Prostate gland (tissue), 2 donors: Measurements from ENCODE around the gene FAM135A.

Experiments used
- CTCF ChIP-seq, 4 experiments: fragments of 200-600 bp in 2 of 4; fragments of 450-650 bp in 2 of 4; sonication (generic) in 2 of 4; IDR thresholded peaks; 1 replicate in 3 of 4; 2 replicates in 1 of 4; pipeline ENCODE4 v1.5.1; 2016 to 2019; ENCODE audit warnings: antibody characterized with exemption in 4 of 4, mild to moderate bottlenecking in 2 of 4, moderate library complexity in 2 of 4
- POLR2A ChIP-seq: fragments of 450-650 bp; IDR thresholded peaks from one replicate; pipeline ENCODE4 v1.6.1; 2016; ENCODE audit warnings: antibody characterized with exemption, mild to moderate bottlenecking

DNA sequence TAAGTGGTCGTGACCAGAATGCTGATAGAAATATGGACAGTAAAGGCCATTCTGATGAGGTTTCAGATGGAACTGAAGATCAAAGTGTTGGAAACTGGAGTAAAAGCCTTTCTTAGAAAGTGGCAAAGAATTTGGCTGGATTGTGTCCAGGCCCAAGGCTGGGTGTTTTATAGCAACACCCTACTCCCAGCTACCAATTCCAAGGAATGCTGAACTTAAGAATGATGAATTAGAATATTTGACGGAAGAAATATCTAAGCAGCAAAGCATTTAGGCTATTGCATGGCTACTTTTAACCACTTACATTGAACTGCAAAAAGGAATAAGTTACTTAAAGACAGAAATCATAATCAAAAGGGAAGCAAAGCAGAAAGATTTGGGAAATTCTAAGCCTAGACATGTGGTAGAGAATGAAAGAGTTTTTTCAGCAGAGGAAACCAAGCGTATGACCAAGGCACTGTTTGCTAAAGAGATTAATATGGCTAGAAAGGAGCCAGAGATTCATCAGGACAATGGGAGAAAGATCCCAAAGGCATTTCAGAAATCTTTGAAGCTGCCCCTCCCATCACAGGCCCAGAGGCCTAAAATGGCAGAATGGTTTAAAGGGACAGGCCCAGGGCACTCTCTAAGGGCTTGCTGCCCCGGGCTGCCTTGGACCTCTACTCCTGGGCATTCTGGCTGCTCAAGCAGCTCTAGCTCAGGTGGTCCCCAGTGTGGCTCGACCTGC, 179.2 kb downstream of the FAM135A start:
- TF ChIP-seq CTCF (IDR thresholded peaks at IDR 0.05) (no peak), POLR2A (no peak)
